ENCODE results near the gene CEP104. TPM values are rescaled to one million over a fixed set of nuclear protein-coding genes. Genes with fewer than 3 reads are reported as not detected.

The CEP104 gene
- 29.4 and 34.3 TPM in 2 replicates for total RNA-seq (2022)
- percentile 52 among the genes with signal in this experiment for Bru-seq, nascent RNA
- percentile 75 among the genes with signal in this experiment for BruChase-seq, experiment 1, labeled RNA remaining after a 6-hour chase
- BruChase-seq, experiment 2, labeled RNA remaining after a 2-hour chase, result percentile 65 among the genes with signal in this experiment
- long read RNA-seq, full-length matches to known transcripts, result 5 of 12 reads
- long read RNA-seq, partial matches to known transcripts, result 5 of 12 reads
- long read RNA-seq, other reads (novel, unspliced or antisense), result 2 of 12 reads

- peak; percentile 94 for DNase-seq
- Mint-ChIP-seq H3K4me3 (ENCODE audit: low read depth, unreplicated experiment) (peak within 1 kb of the TSS; percentile 95), H3K27me3 (ENCODE audit: unreplicated experiment) (no peaks in the 10 kb centered on the region), H3K27ac (ENCODE audit: unreplicated experiment) (no peak within 1 kb of the TSS), H3K36me3 (ENCODE audit: insufficient read depth, unreplicated experiment) (peaks cover 19% of the 10 kb centered on the region), H3K9me3 (ENCODE audit: low read depth, unreplicated experiment) (no peaks in the 10 kb centered on the region), H3K4me1 (ENCODE audit: low read depth, unreplicated experiment) (peaks cover 8% of the 10 kb centered on the region)
- no peak for TF ChIP-seq CTCF (IDR thresholded peaks at IDR 0.05; ENCODE audit: unreplicated experiment)
- BruUV-seq (replicated peaks), result no TSS peak
- intact Hi-C loops (cut with micrococcal nuclease; ENCODE audit: unreplicated experiment), result loop anchor here (2.0 kb wide), 1 partner anchor 44 kb away; the partner anchor contains the start of gene C1orf174
- CTCF ChIA-PET, result interaction anchor here (0.8 kb wide), 1 partner anchor 42 kb away, joined by 3 read pairs; the partner anchor contains the start of gene C1orf174
These were observed at the start of gene CEP104, which contains the start of gene DFFB for GRCh38 chr1:3856923-3857790. CEP104 (minus strand) TSS chr1:3857211; CDS start chr1:3852407, 4,804 bp downstream. DFFB (plus strand) TSS chr1:3857476; CDS start chr1:3857604, 128 bp downstream.

- H3K27me3 Mint-ChIP-seq (ENCODE audit: unreplicated experiment), result peaks cover 4% of the 10 kb centered on the region
- no peak for TF ChIP-seq CTCF (IDR thresholded peaks at IDR 0.05; ENCODE audit: unreplicated experiment)
- peaks cover 2% of the 10 kb centered on the region for H3K36me3 Mint-ChIP-seq (ENCODE audit: insufficient read depth, unreplicated experiment)
- intact Hi-C loops (cut with micrococcal nuclease; ENCODE audit: unreplicated experiment), result no loop called here
- no peak overlapping the region for H3K27ac Mint-ChIP-seq (ENCODE audit: unreplicated experiment)
- DNase-seq, result no peak
- CTCF ChIA-PET, result no interaction called here
- no peaks in the 10 kb centered on the region for H3K4me1 Mint-ChIP-seq (ENCODE audit: low read depth, unreplicated experiment)
- H3K4me3 Mint-ChIP-seq (ENCODE audit: low read depth, unreplicated experiment), result no peak overlapping the region
- no TSS peak for BruUV-seq (replicated peaks)
- H3K9me3 Mint-ChIP-seq (ENCODE audit: low read depth, unreplicated experiment), result no peaks in the 10 kb centered on the region
These were observed 49.6 kb upstream of the CEP104 start for GRCh38 chr1:3906672-3907020.

GRCh38 chr1:3905953-3906671 lies 49.1 kb upstream of the CEP104 start:
- intact Hi-C loops (cut with micrococcal nuclease; ENCODE audit: unreplicated experiment), result no loop called here
- Mint-ChIP-seq H3K27me3 (ENCODE audit: unreplicated experiment) (no peaks in the 10 kb centered on the region), H3K4me3 (ENCODE audit: low read depth, unreplicated experiment) (no peak overlapping the region), H3K4me1 (ENCODE audit: low read depth, unreplicated experiment) (no peaks in the 10 kb centered on the region), H3K36me3 (ENCODE audit: insufficient read depth, unreplicated experiment) (peaks cover 3% of the 10 kb centered on the region), H3K27ac (ENCODE audit: unreplicated experiment) (no peak overlapping the region), H3K9me3 (ENCODE audit: low read depth, unreplicated experiment) (no peaks in the 10 kb centered on the region)
- CTCF ChIA-PET, result no interaction called here
- no peak for TF ChIP-seq CTCF (IDR thresholded peaks at IDR 0.05; ENCODE audit: unreplicated experiment)
- no TSS peak for BruUV-seq (replicated peaks)
- DNase-seq, result no peak

GRCh38 chr1:3905266-3905952 lies 48.4 kb upstream of the CEP104 start:
- no peak overlapping the region for H3K27ac Mint-ChIP-seq (ENCODE audit: unreplicated experiment)
- no peak for TF ChIP-seq CTCF (IDR thresholded peaks at IDR 0.05; ENCODE audit: unreplicated experiment)
- no peak overlapping the region for H3K4me3 Mint-ChIP-seq (ENCODE audit: low read depth, unreplicated experiment)
- CTCF ChIA-PET, result no interaction called here
- intact Hi-C loops (cut with micrococcal nuclease; ENCODE audit: unreplicated experiment), result no loop called here
- H3K4me1 Mint-ChIP-seq (ENCODE audit: low read depth, unreplicated experiment), result no peaks in the 10 kb centered on the region
- peaks cover 10% of the 10 kb centered on the region for H3K36me3 Mint-ChIP-seq (ENCODE audit: insufficient read depth, unreplicated experiment)
- no peak for DNase-seq
- BruUV-seq (replicated peaks), result no TSS peak
- H3K9me3 Mint-ChIP-seq (ENCODE audit: low read depth, unreplicated experiment), result no peaks in the 10 kb centered on the region
- no peaks in the 10 kb centered on the region for H3K27me3 Mint-ChIP-seq (ENCODE audit: unreplicated experiment)
